NCI-H774 (cell line): ENCODE data around the gene MLLT6.

Source experiments
- DNase-seq: peaks from one replicate; lab custom pipeline; 2025; lab: John Stamatoyannopoulos, UW

The MLLT6 gene

DNA sequence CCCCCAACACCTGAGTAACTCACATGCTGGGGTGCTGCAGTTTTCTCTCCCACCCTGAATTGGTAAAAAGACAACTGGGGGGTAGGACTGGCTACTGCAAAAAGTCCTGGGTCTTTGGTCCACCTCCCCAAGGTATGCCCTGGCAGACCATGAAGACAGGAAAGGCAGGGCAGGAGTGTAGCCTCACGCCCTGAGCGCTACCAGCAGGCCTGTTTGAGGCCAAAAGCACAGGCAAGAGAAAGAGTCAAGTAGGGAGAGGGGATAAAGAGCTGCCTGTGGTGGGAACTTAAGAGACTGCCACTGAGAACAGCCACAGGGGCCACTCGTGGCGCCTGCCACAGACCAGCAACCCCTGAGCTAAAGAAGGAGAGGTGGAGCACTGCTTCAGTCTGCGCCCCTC lies 61.3 kb downstream of the MLLT6 start:
- DNase-seq: no peak

- no peak for DNase-seq
These were observed 63.3 kb downstream of the MLLT6 start for GRCh38 chr17:38768417-38768816.

DNA sequence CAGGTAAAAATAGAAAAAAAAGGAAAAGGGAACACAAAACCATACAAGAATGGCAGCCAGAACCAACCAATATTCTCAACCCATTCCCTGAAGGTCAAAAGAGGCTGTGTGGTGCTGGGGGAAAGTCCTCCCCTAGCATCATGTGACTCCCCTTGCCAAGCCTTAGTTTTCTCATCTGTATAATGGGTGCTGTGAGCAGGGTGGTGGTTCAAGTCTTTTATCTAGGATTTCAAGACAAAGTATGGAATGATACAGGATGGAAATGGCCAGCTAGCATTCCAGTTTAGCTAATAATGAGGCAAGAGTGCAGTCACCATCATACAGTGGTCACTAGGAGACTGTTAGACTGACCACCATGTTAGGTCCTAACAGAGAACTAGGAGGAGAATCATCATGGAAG lies 68.2 kb downstream of the MLLT6 start:
- DNase-seq: no peak

DNA sequence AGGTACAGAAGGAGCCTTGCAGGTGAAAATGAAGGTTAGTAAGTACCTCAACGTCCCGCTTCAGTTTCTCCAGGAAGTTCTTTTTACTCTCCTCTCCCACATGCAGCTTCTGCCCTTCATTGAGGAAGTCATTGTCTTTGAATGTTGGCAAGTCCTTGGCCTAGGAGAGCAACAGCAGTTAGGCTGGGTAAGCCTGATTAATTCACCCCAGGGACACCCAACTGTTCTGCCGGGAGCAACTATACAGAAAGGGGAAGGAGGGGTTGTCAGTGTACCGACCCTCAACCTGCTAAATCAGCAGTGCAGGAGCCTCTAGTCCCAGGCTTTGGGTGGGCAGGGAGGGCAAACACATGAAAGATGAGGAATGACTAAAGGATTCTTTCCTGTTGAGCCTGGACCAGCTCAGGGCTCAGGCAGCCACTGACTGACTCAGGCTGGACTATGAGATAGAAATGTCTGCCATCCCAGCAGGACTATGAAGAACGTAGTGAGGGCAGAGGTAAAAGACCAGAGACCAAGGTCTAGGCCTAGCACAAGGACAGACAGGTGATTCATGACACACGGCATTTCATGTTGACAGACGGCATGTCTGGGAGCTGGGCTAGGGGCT lies 72.7 kb downstream of the MLLT6 start:
- no peak for DNase-seq
